H9 (cell line): ENCODE measurements around the gene ZNF142. TPM values are rescaled to one million over a fixed set of nuclear protein-coding genes. Genes with fewer than 3 reads are reported as not detected.

ENCODE experiments used
- DNase-seq: peaks from one replicate; pipeline ENCODE4 v3.0.0-alpha.2; 2017
- H2AFZ ChIP-seq: one replicate; pipeline ENCODE4 v1.6.1; 2013; ENCODE audit warnings: mild to moderate bottlenecking, low read length, control low read depth, moderate library complexity
- H2AK5ac ChIP-seq: 2 replicates; pipeline ENCODE4 v1.6.1; 2013; ENCODE audit warnings: low read length, control low read depth, mixed read lengths; ENCODE audit not compliant: insufficient read length
- H2BK120ac ChIP-seq: one replicate; pipeline ENCODE4 v1.6.1; 2013; ENCODE audit warnings: low read depth, mild to moderate bottlenecking, low read length, control low read depth, inconsistent platforms; ENCODE audit not compliant: poor library complexity, severe bottlenecking
- H2BK12ac ChIP-seq: 2 replicates; pipeline ENCODE4 v1.6.1; 2013; ENCODE audit warnings: low read length, control low read depth, mixed read lengths, low read depth; ENCODE audit not compliant: insufficient read length
- H2BK15ac ChIP-seq: 2 replicates; pipeline ENCODE4 v1.6.1; 2013; ENCODE audit warnings: low read depth, low read length, control low read depth
- H2BK20ac ChIP-seq: one replicate; pipeline ENCODE4 v1.6.1; 2013; ENCODE audit warnings: low read depth, mild to moderate bottlenecking, low read length, control low read depth, inconsistent platforms; ENCODE audit not compliant: poor library complexity, severe bottlenecking
- H2BK5ac ChIP-seq: 2 replicates; pipeline ENCODE4 v1.6.1; 2013; ENCODE audit warnings: low read length, control low read depth, mixed read lengths; ENCODE audit not compliant: insufficient read length
- H3K14ac ChIP-seq: 2 replicates; pipeline ENCODE4 v1.6.1; 2013; ENCODE audit warnings: low read length, control low read depth; ENCODE audit not compliant: insufficient read depth
- H3K18ac ChIP-seq: 2 replicates; pipeline ENCODE4 v1.6.1; 2013; ENCODE audit warnings: low read depth, mild to moderate bottlenecking, mixed read lengths, low read length, control low read depth; ENCODE audit not compliant: insufficient read length
- H3K23ac ChIP-seq: 2 replicates; pipeline ENCODE4 v1.6.1; 2013; ENCODE audit warnings: low read length, control low read depth, mixed read lengths, low read depth; ENCODE audit not compliant: insufficient read length
- H3K23me2 ChIP-seq: 2 replicates; pipeline ENCODE4 v1.6.1; 2013; ENCODE audit warnings: low read depth, mild to moderate bottlenecking, mixed read lengths, low read length, control low read depth; ENCODE audit not compliant: insufficient read length, poor library complexity, severe bottlenecking
- H3K27ac ChIP-seq: 2 replicates; pipeline ENCODE4 v1.5.1; 2013; ENCODE audit warnings: low read length, control low read depth, mixed read lengths, low read depth; ENCODE audit not compliant: insufficient read length
- H3K27me3 ChIP-seq: 2 replicates; pipeline ENCODE4 v1.6.1; 2013; ENCODE audit warnings: low read length, control low read depth, inconsistent platforms; ENCODE audit not compliant: insufficient read depth
- H3K4ac ChIP-seq: 2 replicates; pipeline ENCODE4 v1.6.1; 2013; ENCODE audit warnings: low read depth, mild to moderate bottlenecking, control low read depth, inconsistent platforms, low read length, moderate library complexity
- H3K4me1 ChIP-seq: 2 replicates; pipeline ENCODE4 v1.6.1; 2013; ENCODE audit warnings: low read length, control low read depth, inconsistent platforms; ENCODE audit not compliant: insufficient read depth
- H3K4me2 ChIP-seq: 2 replicates; pipeline ENCODE4 v1.6.1; 2013; ENCODE audit warnings: low read length, control low read depth, mixed read lengths; ENCODE audit not compliant: insufficient read length, insufficient read depth
- H3K56ac ChIP-seq: 2 replicates; pipeline ENCODE4 v1.6.1; 2013; ENCODE audit warnings: low read depth, mild to moderate bottlenecking, mixed read lengths, low read length, control low read depth; ENCODE audit not compliant: insufficient read length
- H3K79me1 ChIP-seq: 2 replicates; pipeline ENCODE4 v1.6.1; 2013; ENCODE audit warnings: low read depth, mild to moderate bottlenecking, moderate library complexity, low read length, control low read depth, inconsistent platforms; ENCODE audit not compliant: insufficient read depth, poor library complexity, severe bottlenecking
- H3K79me2 ChIP-seq: 2 replicates; pipeline ENCODE4 v1.6.1; 2013; ENCODE audit warnings: low read length, control low read depth, inconsistent platforms; ENCODE audit not compliant: insufficient read depth
- H3K9ac ChIP-seq: 2 replicates; pipeline ENCODE4 v1.6.1; 2013; ENCODE audit warnings: low read length, control low read depth, mixed read lengths; ENCODE audit not compliant: insufficient read length; ENCODE audit errors: extremely low read depth
- H3K9me3 ChIP-seq: one replicate; pipeline ENCODE4 v1.6.1; 2013; ENCODE audit warnings: low read depth, low read length, inconsistent platforms; ENCODE audit not compliant: control insufficient read depth
- H3T11ph ChIP-seq: one replicate; pipeline ENCODE4 v1.6.1; 2013; ENCODE audit warnings: mild to moderate bottlenecking, low read length, control low read depth, inconsistent platforms
- H4K20me1 ChIP-seq: one replicate; pipeline ENCODE4 v1.6.1; 2013; ENCODE audit not compliant: control insufficient read depth, insufficient read length, insufficient read depth
- H4K5ac ChIP-seq: 2 replicates; pipeline ENCODE4 v1.6.1; 2013; ENCODE audit warnings: low read depth, mild to moderate bottlenecking, mixed read lengths, low read length, control low read depth; ENCODE audit not compliant: insufficient read length
- H4K8ac ChIP-seq: replicated peaks from 2 replicates; pipeline ENCODE4 v1.6.1; 2013; ENCODE audit warnings: low read length, control low read depth, mixed read lengths, low read depth; ENCODE audit not compliant: insufficient read length
- H4K91ac ChIP-seq: 2 replicates; pipeline ENCODE4 v1.6.1; 2013; ENCODE audit warnings: low read depth, mild to moderate bottlenecking, moderate library complexity, mixed read lengths, low read length, control low read depth; ENCODE audit not compliant: insufficient read length
- H3K27ac Mint-ChIP-seq, 3 experiments: 2 replicates in 2 of 3; 3 replicates in 1 of 3; pipeline ENCODE4 v1.8.0; 2020 to 2021; ENCODE audit warnings: mixed read lengths in 3 of 3, mild to moderate bottlenecking in 1 of 3, moderate library complexity in 1 of 3
- H3K27me3 Mint-ChIP-seq: 2 replicates; pipeline ENCODE4 v1.8.0; 2021; ENCODE audit warnings: low read depth, mild to moderate bottlenecking, moderate library complexity, mixed read lengths
- H3K36me3 Mint-ChIP-seq, 3 experiments: 2 replicates in 2 of 3; 3 replicates in 1 of 3; pipeline ENCODE4 v1.8.0; 2020 to 2021; ENCODE audit warnings: low read depth in 3 of 3, mixed read lengths in 3 of 3; ENCODE audit not compliant: insufficient read depth in 1 of 3
- H3K4me1 Mint-ChIP-seq, 2 experiments: 2 replicates each; pipeline ENCODE4 v1.8.0; 2020; ENCODE audit warnings: mixed read lengths in 2 of 2
- H3K4me3 Mint-ChIP-seq, 2 experiments: 2 replicates in 1 of 2; 3 replicates in 1 of 2; pipeline ENCODE4 v1.8.0; 2020 to 2021; ENCODE audit warnings: mild to moderate bottlenecking in 2 of 2, mixed read lengths in 2 of 2, moderate library complexity in 1 of 2
- H3K9me3 Mint-ChIP-seq, 2 experiments: 2 replicates in 1 of 2; 3 replicates in 1 of 2; pipeline ENCODE4 v1.8.0; 2020; ENCODE audit warnings: mild to moderate bottlenecking in 2 of 2, mixed read lengths in 2 of 2, moderate library complexity in 1 of 2
- WGBS: extraction: QIAGEN DNeasy Blood & Tissue Kit; methylation state at CpG from one replicate; pipeline ENCODE4 v1.1.7; 2013; ENCODE audit warnings: missing lambda C conversion rate, low lambda C conversion rate, mixed read lengths; ENCODE audit not compliant: insufficient read length; ENCODE audit errors: extremely low coverage; 5-methylcytosine and 5-hydroxymethylcytosine counted together
- total RNA-seq: library from RNA; stranded (reverse); gene quantifications from 2 replicates; pipeline ENCODE4 v1.2.1, GENCODE V29; 2021
- TF ChIP-seq, protein P1 (sequence below): fragments of 200-600 bp; sonication (generic); conservative IDR thresholded peaks from 3 replicates; pipeline ENCODE4 v1.8.0; 2021; ENCODE audit warnings: antibody characterized with exemption, mild to moderate bottlenecking

Gene ZNF142
- total RNA-seq, 1 experiment from 2014 or later: 43.4 TPM

DNA sequence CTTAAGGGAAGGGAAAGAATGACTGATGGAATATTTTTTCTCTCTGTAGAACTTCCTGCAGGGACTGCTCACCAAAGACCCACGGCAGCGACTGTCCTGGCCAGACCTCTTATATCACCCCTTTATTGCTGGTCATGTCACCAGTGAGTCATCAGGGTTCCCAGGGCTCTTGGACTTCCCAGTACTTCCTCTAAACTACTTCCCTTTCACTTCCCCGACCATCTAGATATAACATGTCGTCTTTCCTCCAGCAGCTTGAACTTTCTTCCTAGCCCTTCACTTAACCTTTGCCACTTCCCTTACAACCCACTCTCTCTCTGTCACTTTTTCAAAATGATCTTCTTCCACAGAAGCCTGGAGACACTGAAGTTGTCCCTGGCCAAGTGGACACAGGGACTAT, 19.7 kb upstream of the ZNF142 start:
- H2AK5ac ChIP-seq: no peak overlapping the region
- H4K91ac ChIP-seq: no peak overlapping the region
- no peaks in the 10 kb centered on the region for H3K79me2 ChIP-seq
- no peak overlapping the region for H3T11ph ChIP-seq
- H2AFZ ChIP-seq: no peak overlapping the region
- no peak overlapping the region for H4K5ac ChIP-seq
- TF ChIP-seq, protein P1, sequence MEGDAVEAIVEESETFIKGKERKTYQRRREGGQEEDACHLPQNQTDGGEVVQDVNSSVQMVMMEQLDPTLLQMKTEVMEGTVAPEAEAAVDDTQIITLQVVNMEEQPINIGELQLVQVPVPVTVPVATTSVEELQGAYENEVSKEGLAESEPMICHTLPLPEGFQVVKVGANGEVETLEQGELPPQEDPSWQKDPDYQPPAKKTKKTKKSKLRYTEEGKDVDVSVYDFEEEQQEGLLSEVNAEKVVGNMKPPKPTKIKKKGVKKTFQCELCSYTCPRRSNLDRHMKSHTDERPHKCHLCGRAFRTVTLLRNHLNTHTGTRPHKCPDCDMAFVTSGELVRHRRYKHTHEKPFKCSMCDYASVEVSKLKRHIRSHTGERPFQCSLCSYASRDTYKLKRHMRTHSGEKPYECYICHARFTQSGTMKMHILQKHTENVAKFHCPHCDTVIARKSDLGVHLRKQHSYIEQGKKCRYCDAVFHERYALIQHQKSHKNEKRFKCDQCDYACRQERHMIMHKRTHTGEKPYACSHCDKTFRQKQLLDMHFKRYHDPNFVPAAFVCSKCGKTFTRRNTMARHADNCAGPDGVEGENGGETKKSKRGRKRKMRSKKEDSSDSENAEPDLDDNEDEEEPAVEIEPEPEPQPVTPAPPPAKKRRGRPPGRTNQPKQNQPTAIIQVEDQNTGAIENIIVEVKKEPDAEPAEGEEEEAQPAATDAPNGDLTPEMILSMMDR: no peak
- H3K9me3 ChIP-seq: no peaks in the 10 kb centered on the region
- no peaks in the 10 kb centered on the region for H3K27me3 ChIP-seq
- H2BK120ac ChIP-seq: no peak overlapping the region
- H2BK20ac ChIP-seq: no peak overlapping the region
- Mint-ChIP-seq H3K4me3 (no peak overlapping the region), H3K4me1 (no peaks in the 10 kb centered on the region), H3K36me3 (peaks cover 6 to 41% (median 20%) of the 10 kb centered on the region in 3 experiments; a peak in 6 of 7 replicates), H3K9me3 (no peaks in the 10 kb centered on the region), H3K27ac (no peak overlapping the region; a peak in 1 of 7 replicates), H3K27me3 (no peaks in the 10 kb centered on the region)
- H3K4ac ChIP-seq: no peak overlapping the region
- H3K27ac ChIP-seq: no peak overlapping the region
- no peak overlapping the region for H3K14ac ChIP-seq
- no peaks in the 10 kb centered on the region for H3K23me2 ChIP-seq
- WGBS: no CpG with 5 or more reads among the region's 4 CpGs
- H3K4me2 ChIP-seq: no peak overlapping the region
- H3K79me1 ChIP-seq: no peaks in the 10 kb centered on the region
- H3K56ac ChIP-seq: no peak overlapping the region
- no peak overlapping the region for H3K23ac ChIP-seq
- H2BK12ac ChIP-seq: no peak overlapping the region
- no peaks in the 10 kb centered on the region for H3K4me1 ChIP-seq
- H4K20me1 ChIP-seq: no peaks in the 10 kb centered on the region
- H3K9ac ChIP-seq: no peak overlapping the region
- H3K18ac ChIP-seq: no peak overlapping the region
- DNase-seq: no peak
- H2BK15ac ChIP-seq: no peak overlapping the region
- no peak overlapping the region for H4K8ac ChIP-seq
- H2BK5ac ChIP-seq: no peak overlapping the region
